Caco-2 (cell line): ENCODE data around the gene C20orf144. TPM values are rescaled to one million over a fixed set of nuclear protein-coding genes. Genes with fewer than 3 reads are reported as not detected.

Experiments
- BruUV-seq: library from RNA; stranded (reverse); fragments of 400-500 nt; replicated peaks from 2 replicates; lab custom pipeline; 2021; lab: Mats Ljungman, UMichigan
- CTCF ChIA-PET: fragments of 300-600 bp; sonication (Branson Sonifier 250); formaldehyde crosslinking; loops from one replicate; lab custom pipeline; 2022; ENCODE audit warnings: antibody characterized with exemption; lab: Charles Lee
- POLR2A ChIA-PET: fragments of 300-600 bp; sonication (Branson Sonifier 250); formaldehyde crosslinking; loops from one replicate; lab custom pipeline; 2022; ENCODE audit warnings: antibody characterized with exemption; lab: Charles Lee
- DNase-seq, 2 experiments: peaks; one replicate each; pipeline versions ENCODE4 v3.0.0 to v3.0.0-alpha.2; 2020 to 2022
- H3K27me3 ChIP-seq: replicated peaks from 2 replicates; pipeline ENCODE4 v1.6.0; 2011; ENCODE audit warnings: low read length; ENCODE audit not compliant: control insufficient read depth, insufficient read depth
- H3K36me3 ChIP-seq: 2 replicates; pipeline ENCODE4 v1.5.1; 2011; ENCODE audit warnings: low read length; ENCODE audit not compliant: control insufficient read depth, insufficient read depth
- H3K4me1 ChIP-seq: fragments of 250-450 bp; sonication (Bioruptor Pico); 2 replicates; pipeline ENCODE4 v1.5.1; 2020; ENCODE audit warnings: mild to moderate bottlenecking
- H3K4me3 ChIP-seq: 2 replicates; pipeline ENCODE4 v1.5.1; 2011; ENCODE audit warnings: low read depth, mild to moderate bottlenecking, control low read depth, low read length
- H3K9me3 ChIP-seq: fragments of 250-450 bp; sonication (Bioruptor Pico); 2 replicates; pipeline ENCODE4 v1.5.1; 2020; ENCODE audit warnings: mild to moderate bottlenecking, moderate library complexity
- H3K27ac Mint-ChIP-seq: one replicate; pipeline ENCODE4 v1.8.0; 2022; ENCODE audit warnings: mixed read lengths; ENCODE audit not compliant: unreplicated experiment
- H3K27me3 Mint-ChIP-seq: one replicate; pipeline ENCODE4 v1.8.0; 2022; ENCODE audit warnings: mixed read lengths; ENCODE audit not compliant: insufficient read depth, unreplicated experiment
- H3K36me3 Mint-ChIP-seq: one replicate; pipeline ENCODE4 v1.8.0; 2022; ENCODE audit warnings: mild to moderate bottlenecking, mixed read lengths; ENCODE audit not compliant: insufficient read depth, unreplicated experiment
- H3K4me1 Mint-ChIP-seq: one replicate; pipeline ENCODE4 v1.8.0; 2022; ENCODE audit warnings: low read depth, mixed read lengths; ENCODE audit not compliant: unreplicated experiment
- H3K4me3 Mint-ChIP-seq: one replicate; pipeline ENCODE4 v1.8.0; 2022; ENCODE audit warnings: mild to moderate bottlenecking, moderate library complexity, mixed read lengths; ENCODE audit not compliant: unreplicated experiment
- H3K9me3 Mint-ChIP-seq: one replicate; pipeline ENCODE4 v1.8.0; 2022; ENCODE audit warnings: mixed read lengths; ENCODE audit not compliant: unreplicated experiment
- CTCF ChIP-seq, 2 experiments: fragments of 200-600 bp in 1 of 2; IDR thresholded peaks; 1 replicate in 1 of 2; 2 replicates in 1 of 2; pipeline versions ENCODE4 v1.5.1 to v1.8.0; 2011 to 2022; ENCODE audit warnings: antibody characterized with exemption in 1 of 2, control low read depth in 1 of 2, inconsistent platforms in 1 of 2, low read depth in 1 of 2, low read length in 1 of 2, mild to moderate bottlenecking in 1 of 2, moderate library complexity in 1 of 2; ENCODE audit not compliant: insufficient read depth in 1 of 2, severe bottlenecking in 1 of 2, unreplicated experiment in 1 of 2
- intact Hi-C: fragments of 100-400 bp; cut with micrococcal nuclease; formaldehyde crosslinking; loops from one replicate; pipeline ENCODE4 v1.10.0; 2022; ENCODE audit not compliant: unreplicated experiment
- total RNA-seq: library from RNA; stranded (reverse); gene quantifications from 2 replicates; pipeline ENCODE4 v1.2.3, GENCODE V29; 2022

The C20orf144 gene
- total RNA-seq, 1 experiment from 2014 or later, result 0.18 TPM

- no peaks in the 10 kb centered on the region for H3K4me1 Mint-ChIP-seq
- POLR2A ChIA-PET, result interaction anchor here (0.6 kb wide), 1 partner anchor 1632 kb away, joined by 16 read pairs; no protein-coding TSS in a partner anchor
These were observed 42.2 kb downstream of the C20orf144 start for GRCh38 chr20:33704197-33704924.

GRCh38 chr20:33707668-33708067, 45.5 kb downstream of the C20orf144 start:
- CTCF ChIA-PET, result no interaction called here
- H3K4me3 Mint-ChIP-seq, result no peak overlapping the region

More at GRCh38 chr20:33704197-33704924, 42.2 kb downstream of the C20orf144 start:
- H3K4me3 Mint-ChIP-seq, result no peak overlapping the region
- no peaks in the 10 kb centered on the region for H3K27me3 ChIP-seq
- H3K4me3 ChIP-seq, result no peak overlapping the region
- CTCF ChIA-PET, result interaction anchor here (1.5 kb wide), 1 partner anchor 28 kb away, joined by 3 read pairs; no protein-coding TSS in a partner anchor
- H3K36me3 Mint-ChIP-seq, result peaks cover 26% of the 10 kb centered on the region
- intact Hi-C loops, result no loop called here
- peaks cover 19% of the 10 kb centered on the region for H3K9me3 Mint-ChIP-seq
- no peaks in the 10 kb centered on the region for H3K4me1 ChIP-seq
- TF ChIP-seq CTCF (IDR thresholded peaks at IDR 0.05; ENCODE audit: insufficient read depth in 1 of 2, low read depth in 1 of 2, low read length in 1 of 2, severe bottlenecking in 1 of 2, unreplicated experiment in 1 of 2), result no peak
- H3K27me3 Mint-ChIP-seq, result no peaks in the 10 kb centered on the region
- DNase-seq, result no peak
- H3K27ac Mint-ChIP-seq, result no peak overlapping the region
- H3K9me3 ChIP-seq, result peaks cover 17% of the 10 kb centered on the region
- no peaks in the 10 kb centered on the region for H3K36me3 ChIP-seq
- BruUV-seq, result TSS peak; percentile 32

GRCh38 chr20:33709398-33709797, 47.3 kb downstream of the C20orf144 start:
- no peak overlapping the region for H3K27ac Mint-ChIP-seq
- H3K27me3 Mint-ChIP-seq, result no peaks in the 10 kb centered on the region
- Histone ChIP-seq H3K4me3 (no peak overlapping the region), H3K9me3 (peaks cover 3% of the 10 kb centered on the region; the same call in 1 of the 2 replicates), H3K4me1 (peaks cover 9% of the 10 kb centered on the region), H3K36me3 (peaks cover 10% of the 10 kb centered on the region), H3K27me3 (no peaks in the 10 kb centered on the region)
- H3K4me3 Mint-ChIP-seq, result no peak overlapping the region
- TF ChIP-seq CTCF (IDR thresholded peaks at IDR 0.05; ENCODE audit: insufficient read depth in 1 of 2, low read depth in 1 of 2, low read length in 1 of 2, severe bottlenecking in 1 of 2, unreplicated experiment in 1 of 2), result no peak
- DNase-seq, result no peak
- no TSS peak for BruUV-seq
- peaks cover 3% of the 10 kb centered on the region for H3K9me3 Mint-ChIP-seq
- intact Hi-C loops, result no loop called here
- POLR2A ChIA-PET, result no interaction called here
- peaks cover 20% of the 10 kb centered on the region for H3K4me1 Mint-ChIP-seq
- CTCF ChIA-PET, result no interaction called here
- H3K36me3 Mint-ChIP-seq, result peaks cover 16% of the 10 kb centered on the region

More at GRCh38 chr20:33707668-33708067, 45.5 kb downstream of the C20orf144 start:
- Histone ChIP-seq H3K36me3 (peaks cover 6% of the 10 kb centered on the region), H3K4me3 (no peak overlapping the region), H3K27me3 (no peaks in the 10 kb centered on the region), H3K4me1 (peaks cover 9% of the 10 kb centered on the region), H3K9me3 (peaks cover 4% of the 10 kb centered on the region)
- POLR2A ChIA-PET, result no interaction called here
- peaks cover 20% of the 10 kb centered on the region for H3K4me1 Mint-ChIP-seq
- peaks cover 19% of the 10 kb centered on the region for H3K9me3 Mint-ChIP-seq
- no TSS peak for BruUV-seq
- no peak for DNase-seq
- no peaks in the 10 kb centered on the region for H3K27me3 Mint-ChIP-seq
- peak overlapping the region; percentile 13 for H3K27ac Mint-ChIP-seq
- H3K36me3 Mint-ChIP-seq, result peaks cover 16% of the 10 kb centered on the region
- TF ChIP-seq CTCF (IDR thresholded peaks at IDR 0.05; ENCODE audit: insufficient read depth in 1 of 2, low read depth in 1 of 2, low read length in 1 of 2, severe bottlenecking in 1 of 2, unreplicated experiment in 1 of 2), result no peak
- intact Hi-C loops, result no loop called here
